HG02759 (cell line): ENCODE measurements around the gene LEMD1.

Source experiments
- ATAC-seq: cut with Tn5 transposase; IDR thresholded peaks from one replicate; pipeline ENCODE4 v1.9.1; 2021; ENCODE audit warnings: mild to moderate bottlenecking, moderate library complexity; ENCODE audit not compliant: unreplicated experiment

The LEMD1 gene

DNA sequence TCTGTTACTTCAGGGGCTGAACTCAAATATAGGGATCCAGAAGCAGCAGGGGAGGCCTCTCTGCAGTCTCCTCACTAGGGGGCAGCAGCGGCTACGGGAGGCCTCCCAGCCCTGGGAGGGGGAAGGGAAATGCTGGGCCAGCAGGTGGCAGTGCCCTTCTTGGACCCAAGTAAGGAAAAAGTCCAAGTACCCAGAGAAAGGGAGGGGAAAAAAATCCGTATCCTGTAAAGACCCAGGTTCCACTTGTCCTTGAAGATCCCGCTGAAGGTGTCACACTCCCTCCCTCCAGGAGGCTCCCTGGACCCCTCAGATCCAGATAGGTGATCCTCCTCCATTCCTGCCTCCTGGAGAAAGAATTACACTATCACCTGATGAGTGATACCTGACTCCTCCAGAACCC lies 86.2 kb downstream of the LEMD1 start:
- ATAC-seq: no peak

GRCh38 chr1:205332015-205332791 lies 89.7 kb downstream of the LEMD1 start:
- ATAC-seq: no peak
